Measurements from ENCODE around the gene BTBD7.

Gene BTBD7

DNA sequence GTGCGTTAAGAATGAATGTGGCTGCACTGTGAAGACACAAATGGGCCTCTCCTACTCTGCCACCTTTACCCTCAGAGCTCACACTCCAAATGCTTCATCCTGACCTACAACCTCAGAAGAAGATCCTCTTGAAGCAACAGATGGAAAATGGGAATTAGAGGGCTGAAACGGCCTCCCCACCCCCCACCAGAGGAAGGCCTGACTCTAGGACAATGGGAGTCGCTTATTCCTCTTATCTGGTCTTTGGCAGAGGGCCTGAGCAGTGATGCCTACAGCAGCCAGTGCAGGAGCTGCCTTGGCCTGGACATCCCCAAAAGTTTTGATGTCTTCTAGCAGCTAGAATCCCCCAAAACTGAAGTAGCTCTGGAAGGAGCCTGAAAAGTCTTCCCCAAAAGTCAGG, 29.2 kb downstream of the BTBD7 start:
- no peak for DNase-seq (ENCODE audit: low spot score)

- DNase-seq (ENCODE audit: low spot score) = no peak
Observed at GRCh38 chr14:93302688-93303581, 29.9 kb downstream of the BTBD7 start.

DNA sequence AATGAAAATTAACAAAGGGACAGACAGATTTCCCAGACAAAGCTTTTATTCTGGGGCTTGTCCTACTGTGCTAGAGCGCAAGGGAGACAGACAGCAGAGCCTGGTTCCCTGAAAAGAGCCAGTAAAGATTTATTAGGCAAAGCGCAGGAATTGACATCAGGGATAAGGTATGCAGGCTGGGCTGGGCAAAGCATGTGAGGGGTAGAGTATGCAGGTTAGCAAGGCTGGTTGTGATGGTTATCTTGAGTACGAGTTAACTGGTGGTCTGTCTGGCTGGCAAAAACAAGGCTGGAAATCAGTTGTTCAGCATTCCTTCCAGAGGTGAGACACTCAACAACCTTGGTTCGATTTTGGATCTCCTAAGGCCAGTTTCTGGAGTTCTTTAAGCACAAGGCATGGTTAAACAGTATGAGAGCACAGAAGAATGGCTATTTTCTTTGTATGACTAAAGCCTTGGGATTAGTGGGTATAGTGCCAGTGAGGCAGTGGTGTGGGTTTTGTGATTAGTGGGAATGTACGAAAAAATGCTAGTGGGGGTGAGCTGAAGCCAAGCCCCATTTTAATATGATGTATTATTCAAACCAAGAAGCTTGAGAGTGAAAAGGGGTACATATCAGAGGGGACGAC, 30.9 kb downstream of the BTBD7 start:
- no peak for DNase-seq (ENCODE audit: low spot score)

- DNase-seq (ENCODE audit: low spot score) = no peak
Observed at GRCh38 chr14:93299866-93300265, 33.0 kb downstream of the BTBD7 start.

GRCh38 chr14:93299416-93299815, 33.4 kb downstream of the BTBD7 start:
- DNase-seq (ENCODE audit: low spot score) = no peak

DNA sequence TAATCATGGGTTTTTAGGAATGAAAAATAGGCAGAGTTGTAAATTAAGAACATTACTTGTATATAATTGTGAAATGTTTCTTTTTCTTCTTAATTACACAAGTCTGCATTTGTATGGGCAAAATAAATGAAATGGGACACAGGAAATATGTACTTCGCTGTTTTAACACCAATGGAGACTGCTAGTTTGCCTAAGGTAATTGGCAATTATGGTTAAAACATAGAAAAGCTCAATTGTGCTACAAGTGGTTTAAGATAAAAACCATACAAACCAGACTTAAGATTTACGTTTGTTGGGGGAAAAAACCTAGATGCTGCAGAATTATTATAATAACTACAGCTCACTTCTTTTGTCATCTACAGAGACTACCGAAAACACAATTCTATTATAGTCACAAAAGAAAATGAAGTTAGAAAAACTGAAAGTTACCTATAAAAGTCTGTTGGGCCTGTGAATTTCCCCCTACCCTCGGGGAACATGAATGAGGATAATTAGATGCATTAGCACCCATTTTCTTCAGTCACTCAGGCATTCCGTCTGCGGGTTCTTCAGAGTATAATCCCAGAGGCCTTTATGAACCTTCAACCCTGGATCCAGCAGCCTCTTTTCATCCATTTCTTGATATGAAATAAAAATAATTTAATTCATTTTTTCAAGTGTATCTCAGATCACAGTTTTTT, 37.2 kb downstream of the BTBD7 start:
- no peak for DNase-seq (ENCODE audit: low spot score)

DNA sequence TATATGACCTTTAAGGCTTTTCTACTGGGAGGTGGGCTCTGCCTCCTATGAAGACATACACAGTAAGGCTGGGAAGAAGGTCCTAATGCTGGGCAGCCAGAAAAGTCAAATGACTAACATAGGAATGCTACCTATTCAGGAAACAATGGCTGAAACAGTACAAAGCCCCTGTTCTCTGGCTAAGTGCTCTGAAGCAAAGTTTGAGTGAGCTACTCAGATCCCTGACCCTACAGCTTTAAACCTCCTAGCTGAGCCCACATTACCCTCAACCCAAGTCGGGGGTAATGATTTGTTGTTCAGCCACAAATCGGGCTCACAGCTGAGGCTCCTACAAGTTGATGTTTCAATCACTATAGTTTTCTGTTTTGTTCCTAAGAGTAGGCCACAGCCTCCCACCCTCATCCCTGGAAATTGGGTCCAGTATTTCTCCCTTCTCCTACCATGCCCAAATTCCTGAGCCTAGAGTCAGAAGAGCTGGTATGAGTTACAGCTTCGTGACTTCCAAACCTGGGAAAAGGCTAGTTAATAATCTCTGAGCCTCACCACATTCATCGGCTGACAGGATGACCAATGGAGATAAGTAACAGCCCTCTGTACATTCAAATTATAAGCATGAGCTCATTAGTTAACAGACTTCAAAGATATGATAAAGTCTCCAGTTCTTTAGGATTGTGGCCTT, 46.5 kb downstream of the BTBD7 start:
- DNase-seq (ENCODE audit: low spot score) = no peak

GRCh38 chr14:93285044-93285443, 47.8 kb downstream of the BTBD7 start:
- no peak for DNase-seq (ENCODE audit: low spot score)

DNA sequence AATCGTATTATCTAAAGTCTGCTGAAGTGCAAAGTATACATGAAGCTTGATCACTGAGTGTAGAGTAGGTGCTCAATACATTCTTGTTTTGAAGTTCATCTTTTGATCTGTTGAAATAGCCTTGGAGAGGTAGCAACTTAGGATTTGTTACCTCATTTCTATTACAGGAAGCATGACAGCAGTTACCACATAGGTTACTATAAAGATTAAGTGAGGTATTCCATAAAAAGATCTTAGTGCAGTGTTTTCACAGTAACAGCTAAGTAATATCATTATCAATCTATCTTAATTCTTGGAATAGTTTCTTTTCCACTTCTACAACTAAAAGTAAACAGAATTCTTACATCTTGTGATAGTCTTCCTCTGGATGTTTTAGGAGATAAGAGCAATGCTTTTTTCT, 50.9 kb downstream of the BTBD7 start:
- no peak for DNase-seq (ENCODE audit: low spot score)

DNA sequence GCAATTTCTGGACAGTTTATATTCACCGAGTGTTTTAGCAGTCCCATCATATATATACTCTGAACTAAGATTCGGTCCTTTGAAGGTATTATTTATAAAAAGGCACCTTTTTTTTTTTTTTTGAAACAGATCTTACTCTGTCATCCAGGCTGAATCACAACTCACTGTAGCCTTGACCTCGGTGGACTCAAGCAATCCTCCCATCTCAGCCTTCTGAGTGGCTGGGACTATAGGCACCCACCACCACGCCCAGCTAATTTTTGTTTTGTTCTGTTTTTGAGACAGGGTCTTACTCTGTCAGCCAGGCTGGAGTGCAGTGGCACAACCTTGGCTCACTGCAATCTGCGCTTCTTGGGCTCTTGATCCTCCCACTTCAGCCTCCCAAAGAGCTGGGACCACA, 52.1 kb downstream of the BTBD7 start:
- no peak for DNase-seq (ENCODE audit: low spot score)

DNA sequence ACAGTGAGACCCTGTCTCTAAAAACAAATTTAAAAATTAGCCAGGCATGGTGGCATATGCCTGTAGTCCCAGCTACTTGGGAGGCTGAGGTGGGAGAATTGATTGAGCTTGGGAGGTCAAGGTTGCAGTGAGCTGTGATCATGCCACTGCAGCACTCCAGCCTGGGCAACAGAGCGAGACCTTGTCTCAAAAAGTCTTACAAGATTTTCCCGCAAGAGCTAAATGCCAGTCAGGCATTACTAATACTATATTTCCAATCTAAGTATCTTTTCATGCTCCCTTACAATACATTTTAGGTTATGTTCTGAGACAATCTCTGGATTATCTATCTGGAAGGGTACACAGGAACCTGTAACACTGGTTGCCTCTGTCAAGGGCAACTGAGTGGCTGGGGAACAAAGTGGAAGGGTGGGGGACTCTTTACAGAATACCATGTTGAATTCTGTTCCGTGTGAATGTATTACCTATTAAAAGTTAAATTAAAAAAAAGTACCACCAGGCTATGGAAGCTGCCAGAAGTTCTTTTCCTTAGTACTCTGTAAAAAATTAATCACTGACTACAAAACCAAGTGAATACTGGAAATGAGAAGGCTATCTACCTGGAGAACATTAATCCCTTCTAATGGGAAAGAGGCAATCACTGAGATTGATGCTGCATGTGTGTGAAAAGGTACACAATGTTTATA, 56.7 kb downstream of the BTBD7 start:
- DNase-seq (ENCODE audit: low spot score) = no peak

GRCh38 chr14:93274055-93274806, 58.6 kb downstream of the BTBD7 start:
- no peak for DNase-seq (ENCODE audit: low spot score)

DNA sequence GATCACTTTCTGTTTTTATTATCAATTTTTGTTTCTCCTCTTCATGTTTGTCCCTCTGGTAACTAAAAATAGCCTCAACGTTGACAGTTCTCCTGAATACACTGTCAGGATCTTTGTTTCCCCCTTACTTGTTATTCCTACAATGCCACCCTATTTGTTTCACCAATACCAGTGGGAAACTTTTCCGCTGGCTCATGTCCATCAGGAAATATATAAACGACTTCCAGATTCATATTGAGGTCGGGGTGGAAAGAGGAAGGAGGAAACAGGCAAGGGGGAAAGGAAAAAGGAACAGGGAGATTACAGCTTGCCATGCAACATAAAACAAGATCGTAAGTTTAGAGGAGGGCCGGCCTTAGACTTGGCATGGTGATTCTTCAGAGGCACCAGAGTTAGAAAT, 61.7 kb downstream of the BTBD7 start:
- no peak for DNase-seq (ENCODE audit: low spot score)

DNA sequence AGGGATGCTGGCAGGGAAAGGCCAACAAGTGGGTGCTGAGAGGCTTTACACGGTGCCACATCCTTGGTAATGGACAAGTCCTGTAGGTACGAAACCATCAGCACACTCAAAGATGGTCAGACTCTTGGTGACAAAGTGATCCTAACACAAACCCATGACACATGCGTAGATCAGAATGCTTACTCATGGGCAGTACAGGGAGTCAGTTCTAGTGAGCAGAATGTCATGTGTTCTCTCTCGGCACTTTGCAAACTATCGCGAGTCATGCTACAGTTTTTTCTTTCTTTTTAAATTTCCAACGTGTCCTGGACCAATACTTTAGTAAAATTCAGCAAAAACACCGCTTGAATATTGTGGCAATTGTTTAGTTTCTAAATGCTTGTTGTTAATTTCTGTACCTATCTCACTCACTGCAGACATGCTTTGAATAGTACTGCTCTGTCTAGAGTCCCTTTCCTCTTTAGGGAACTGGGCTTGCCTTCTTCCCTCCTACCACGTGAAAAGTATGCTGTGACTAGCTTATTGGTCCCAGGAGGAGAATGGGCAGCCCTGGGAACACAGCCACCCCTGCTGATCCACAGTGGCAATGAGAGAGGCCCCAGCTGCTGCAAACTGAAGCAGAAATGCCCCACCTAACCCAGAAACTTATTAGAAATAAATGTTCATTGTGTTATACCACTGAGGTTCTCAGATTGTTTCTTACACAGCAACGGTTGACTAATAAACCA, 63.3 kb downstream of the BTBD7 start:
- peak; percentile 36 for DNase-seq (ENCODE audit: low spot score)

GRCh38 chr14:93268406-93268805, 64.4 kb downstream of the BTBD7 start:
- no peak for DNase-seq (ENCODE audit: low spot score)

DNA sequence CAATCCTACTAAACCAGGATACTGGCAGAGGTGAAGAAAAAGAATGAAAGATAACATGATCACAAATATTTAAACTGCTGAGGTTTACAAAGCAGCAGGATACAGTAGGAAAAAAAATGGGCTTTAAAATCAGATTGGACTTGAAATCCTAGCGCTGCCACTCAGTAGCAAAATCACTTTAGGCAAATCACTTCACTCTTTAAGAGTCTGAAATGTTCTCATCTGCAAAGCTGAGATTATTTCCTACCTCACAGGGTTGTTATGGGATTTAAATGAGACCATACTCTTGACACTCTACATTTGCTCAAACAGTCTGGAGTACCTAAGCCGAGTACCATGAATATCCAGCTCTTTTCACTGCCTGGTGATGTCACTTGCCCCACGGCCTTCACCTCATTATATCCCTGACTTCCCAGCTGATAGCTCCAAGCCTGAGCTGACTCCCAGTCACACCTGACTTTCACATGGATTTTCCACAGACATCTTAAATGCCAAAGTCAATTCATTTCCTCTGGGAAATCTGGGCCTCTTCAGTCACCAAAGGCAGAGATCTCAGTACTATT, 65.6 kb downstream of the BTBD7 start:
- no peak for DNase-seq (ENCODE audit: low spot score)

DNA sequence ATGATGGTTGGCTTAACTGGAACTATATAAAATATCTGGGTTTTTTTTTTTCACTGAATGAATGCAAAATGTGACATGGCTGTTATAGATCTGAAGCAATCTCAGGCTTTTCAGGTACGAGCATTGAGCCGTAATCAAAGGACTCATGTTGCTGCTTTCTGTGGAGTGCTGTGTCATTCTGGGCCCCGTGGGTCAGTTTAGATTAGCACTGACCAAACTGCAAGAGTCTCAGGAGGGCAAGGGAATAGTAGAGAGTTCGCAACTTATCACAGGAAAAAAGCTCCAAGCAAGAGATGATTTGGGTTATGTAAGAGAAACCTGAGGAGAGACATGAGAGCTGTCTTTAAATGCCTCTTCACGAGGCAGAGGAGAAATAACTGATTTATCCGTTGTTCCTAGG, 66.7 kb downstream of the BTBD7 start:
- DNase-seq (ENCODE audit: low spot score) = no peak

DNA sequence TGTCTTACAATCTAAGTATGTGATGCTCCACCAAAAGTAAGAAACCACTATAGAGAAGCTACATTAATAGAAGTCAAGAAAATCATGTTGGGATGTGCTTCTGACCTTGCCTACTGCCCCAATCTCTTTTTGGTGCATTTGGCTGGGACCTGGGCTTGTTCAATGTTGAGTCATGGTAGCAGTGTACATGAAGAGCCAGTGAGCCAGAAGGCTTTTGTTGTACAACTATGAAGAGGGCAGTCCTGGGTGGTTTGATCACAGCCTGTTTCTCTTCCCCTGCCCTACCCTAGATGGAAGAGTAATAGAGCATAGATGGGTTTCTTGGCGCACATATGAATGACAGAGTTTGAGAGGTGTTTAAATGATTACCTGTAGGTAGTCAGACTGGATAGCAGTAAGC, 69.4 kb downstream of the BTBD7 start:
- no peak for DNase-seq (ENCODE audit: low spot score)

GRCh38 chr14:93262446-93262845, 70.4 kb downstream of the BTBD7 start:
- DNase-seq (ENCODE audit: low spot score) = no peak

Measured in kidney capillary endothelial cell (primary cell).